ENCODE data around the gene FAM204A.

GRCh38 chr10:118258285-118258684 is 83.8 kb downstream of the FAM204A start:
- no peak for TF ChIP-seq CTCF (IDR thresholded peaks at IDR 0.05)
- no peak for TF ChIP-seq POLR2A (IDR thresholded peaks at IDR 0.05)
